GM21825 (cell line): ENCODE data around the gene TTC9B.
A peak's percentile ranks its signal among the peaks of the same experiment; 100 is the strongest.

ENCODE experiments used
- ATAC-seq: cut with Tn5 transposase; IDR thresholded peaks from one replicate; pipeline ENCODE4 v1.9.1; 2021; ENCODE audit warnings: mild to moderate bottlenecking, moderate library complexity; ENCODE audit not compliant: unreplicated experiment

Gene TTC9B

GRCh38 chr19:40216013-40216776, 2.0 kb downstream of the TTC9B start:
- no peak for ATAC-seq

GRCh38 chr19:40214936-40215335, 3.2 kb downstream of the TTC9B start:
- ATAC-seq: no peak

GRCh38 chr19:40213882-40214570, 4.2 kb downstream of the TTC9B start:
- ATAC-seq: no peak

GRCh38 chr19:40213251-40213829, 4.8 kb downstream of the TTC9B start:
- ATAC-seq: no peak

GRCh38 chr19:40210889-40211288, 7.3 kb downstream of the TTC9B start:
- ATAC-seq: no peak

GRCh38 chr19:40208602-40209001, 9.6 kb downstream of the TTC9B start:
- ATAC-seq: no peak

GRCh38 chr19:40205760-40206159, 12.4 kb downstream of the TTC9B start:
- no peak for ATAC-seq

GRCh38 chr19:40204381-40204780, 13.8 kb downstream of the TTC9B start:
- no peak for ATAC-seq

GRCh38 chr19:40200341-40201099, 17.7 kb downstream of the TTC9B start:
- ATAC-seq: no peak

GRCh38 chr19:40198272-40198990, 19.8 kb downstream of the TTC9B start:
- ATAC-seq: no peak

- no peak for ATAC-seq
Measured at GRCh38 chr19:40193587-40193849, 24.7 kb downstream of the TTC9B start.

GRCh38 chr19:40192758-40193586, 25.2 kb downstream of the TTC9B start:
- ATAC-seq: no peak

GRCh38 chr19:40191836-40192646, 26.1 kb downstream of the TTC9B start:
- peak; percentile 21 for ATAC-seq

- peak; percentile 68 for ATAC-seq
Measured at GRCh38 chr19:40190891-40191835, 27.0 kb downstream of the TTC9B start, which contains the start of gene MAP3K10. Gene MAP3K10 (plus strand): TSS chr19:40191426. CDS start chr19:40192032, 606 bp downstream.

- no peak for ATAC-seq
Measured at GRCh38 chr19:40184273-40184672, 33.9 kb downstream of the TTC9B start.

- ATAC-seq: no peak
Measured at GRCh38 chr19:40178756-40179155, 39.4 kb downstream of the TTC9B start.

- no peak for ATAC-seq
Measured at GRCh38 chr19:40177286-40178070, 40.7 kb downstream of the TTC9B start.
